Astrocyte (in vitro differentiated cells and primary cell): Measurements from ENCODE around the gene EFNB2. TPM values are rescaled to one million over a fixed set of nuclear protein-coding genes. Genes with fewer than 3 reads are reported as not detected.
A peak's percentile ranks its signal among the peaks of the same experiment; 100 is the strongest.

Source experiments
- DNase-seq: peaks from one replicate; pipeline ENCODE4 v3.0.0-alpha.2; 2010; ENCODE audit warnings: low read depth
- FAIRE-seq: peaks from 2 replicates; lab custom pipeline; 2011; peaks lifted over from hg19 to GRCh38; lab: Jason Lieb, UNC
- H2AFZ ChIP-seq: 2 replicates; pipeline ENCODE4 v1.6.0; 2012; ENCODE audit warnings: low read depth, low read length, inconsistent platforms
- H3K27ac ChIP-seq: 2 replicates; pipeline ENCODE4 v1.5.1; 2011; ENCODE audit warnings: low read depth, low read length, inconsistent platforms
- H3K27me3 ChIP-seq: 2 replicates; pipeline ENCODE4 v1.6.0; 2011; ENCODE audit warnings: low read length, inconsistent platforms; ENCODE audit not compliant: insufficient read depth
- H3K36me3 ChIP-seq: 2 replicates; pipeline ENCODE4 v1.5.1; 2011; ENCODE audit warnings: low read length, inconsistent platforms; ENCODE audit not compliant: insufficient read depth
- H3K4me1 ChIP-seq: 2 replicates; pipeline ENCODE4 v1.5.1; 2011; ENCODE audit warnings: low read length, inconsistent platforms; ENCODE audit not compliant: insufficient read depth
- H3K4me2 ChIP-seq: 2 replicates; pipeline ENCODE4 v1.6.0; 2012; ENCODE audit warnings: low read length, inconsistent platforms
- H3K4me3 ChIP-seq: 2 replicates; pipeline ENCODE4 v1.5.1; 2011; ENCODE audit warnings: low read depth, mild to moderate bottlenecking, low read length, inconsistent platforms; ENCODE audit not compliant: insufficient read depth
- H3K79me2 ChIP-seq: 2 replicates; pipeline ENCODE4 v1.6.0; 2012; ENCODE audit warnings: mild to moderate bottlenecking, low read length, inconsistent platforms; ENCODE audit not compliant: insufficient read depth
- H3K9ac ChIP-seq: 2 replicates; pipeline ENCODE4 v1.6.0; 2012; ENCODE audit warnings: mild to moderate bottlenecking, low read length, inconsistent platforms
- H3K9me3 ChIP-seq: 2 replicates; pipeline ENCODE4 v1.5.1; 2012; ENCODE audit warnings: low read depth, mild to moderate bottlenecking, low read length, inconsistent platforms; ENCODE audit not compliant: insufficient read depth
- H4K20me1 ChIP-seq: 2 replicates; pipeline ENCODE4 v1.6.0; 2012; ENCODE audit warnings: low read length, inconsistent platforms; ENCODE audit not compliant: insufficient read depth
- H3K27ac Mint-ChIP-seq: one replicate; pipeline ENCODE4 v1.8.0; 2021; ENCODE audit warnings: mild to moderate bottlenecking, mixed read lengths; ENCODE audit not compliant: unreplicated experiment
- H3K27me3 Mint-ChIP-seq: one replicate; pipeline ENCODE4 v1.8.0; 2021; ENCODE audit warnings: low read depth, mixed read lengths; ENCODE audit not compliant: unreplicated experiment
- H3K36me3 Mint-ChIP-seq: one replicate; pipeline ENCODE4 v1.8.0; 2021; ENCODE audit warnings: low read depth, mixed read lengths; ENCODE audit not compliant: unreplicated experiment
- H3K4me1 Mint-ChIP-seq: one replicate; pipeline ENCODE4 v1.8.0; 2021; ENCODE audit warnings: low read depth, mixed read lengths; ENCODE audit not compliant: unreplicated experiment
- H3K4me3 Mint-ChIP-seq: one replicate; pipeline ENCODE4 v1.8.0; 2021; ENCODE audit warnings: mild to moderate bottlenecking, moderate library complexity, mixed read lengths; ENCODE audit not compliant: unreplicated experiment
- H3K9me3 Mint-ChIP-seq: one replicate; pipeline ENCODE4 v1.8.0; 2021; ENCODE audit warnings: mild to moderate bottlenecking, mixed read lengths; ENCODE audit not compliant: unreplicated experiment
- EZH2 ChIP-seq: IDR thresholded peaks from 2 replicates; pipeline ENCODE4 v1.6.1; 2012; ENCODE audit warnings: mild to moderate bottlenecking, low read length, inconsistent platforms; ENCODE audit not compliant: insufficient read depth
- total RNA-seq: library from RNA; stranded (reverse); gene quantifications from 2 replicates; pipeline ENCODE4 v1.2.1, GENCODE V29; 2021
- TF ChIP-seq, protein P1 (sequence below): IDR thresholded peaks from 2 replicates; pipeline ENCODE4 v1.5.1; 2011; ENCODE audit warnings: low read depth, mild to moderate bottlenecking, inconsistent platforms, low read length, moderate library complexity; ENCODE audit not compliant: insufficient read depth

Gene EFNB2
- total RNA-seq, 1 donor from 2014 or later, result 93.2 TPM

DNA sequence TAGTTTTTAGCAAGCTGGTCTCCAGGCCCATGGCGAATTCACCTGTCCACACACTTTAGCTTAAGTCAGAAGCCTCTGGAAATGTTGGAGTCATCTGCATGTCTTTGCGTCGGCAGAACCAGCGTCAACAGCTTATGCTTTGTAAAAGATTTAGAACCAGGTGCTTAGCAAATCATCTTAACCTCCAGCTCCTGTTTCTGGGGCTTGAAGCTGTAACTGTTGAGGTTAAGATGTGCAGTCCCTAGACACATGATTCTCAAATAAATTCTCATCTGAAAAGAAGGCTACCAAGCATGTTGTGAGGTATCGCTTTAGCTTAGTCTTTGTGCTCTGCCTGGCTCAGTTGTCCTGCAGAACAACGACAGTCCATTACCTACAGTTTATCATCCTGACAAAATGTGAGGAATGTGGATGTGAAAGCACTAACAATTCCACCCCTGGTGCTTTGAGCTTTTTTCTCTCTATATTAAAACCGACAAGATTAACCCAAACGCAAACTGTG lies 4.4 kb downstream of the EFNB2 start:
- DNase-seq (no peak), FAIRE-seq (peak; percentile 83)
- H3K4me1 Mint-ChIP-seq, result peaks cover 40% of the 10 kb centered on the region
- H3K4me3 Mint-ChIP-seq, result peak overlapping the region; percentile 96
- Histone ChIP-seq H3K27ac (peak overlapping the region; percentile 87), H3K4me2 (peak overlapping the region; percentile 93), H3K4me3 (peak overlapping the region; percentile 96), H3K27me3 (no peaks in the 10 kb centered on the region), H3K4me1 (peaks cover 30% of the 10 kb centered on the region), H3K79me2 (peaks cover 94% of the 10 kb centered on the region), H3K9me3 (no peaks in the 10 kb centered on the region), H4K20me1 (peaks cover 69% of the 10 kb centered on the region), H3K9ac (peak overlapping the region; percentile 96), H3K36me3 (no peaks in the 10 kb centered on the region), H2AFZ (no peak overlapping the region)
- no peaks in the 10 kb centered on the region for H3K27me3 Mint-ChIP-seq
- no peaks in the 10 kb centered on the region for H3K36me3 Mint-ChIP-seq
- peak overlapping the region; percentile 73 for H3K27ac Mint-ChIP-seq
- no peaks in the 10 kb centered on the region for H3K9me3 Mint-ChIP-seq
- TF ChIP-seq EZH2, result no peak
- TF ChIP-seq, protein P1, sequence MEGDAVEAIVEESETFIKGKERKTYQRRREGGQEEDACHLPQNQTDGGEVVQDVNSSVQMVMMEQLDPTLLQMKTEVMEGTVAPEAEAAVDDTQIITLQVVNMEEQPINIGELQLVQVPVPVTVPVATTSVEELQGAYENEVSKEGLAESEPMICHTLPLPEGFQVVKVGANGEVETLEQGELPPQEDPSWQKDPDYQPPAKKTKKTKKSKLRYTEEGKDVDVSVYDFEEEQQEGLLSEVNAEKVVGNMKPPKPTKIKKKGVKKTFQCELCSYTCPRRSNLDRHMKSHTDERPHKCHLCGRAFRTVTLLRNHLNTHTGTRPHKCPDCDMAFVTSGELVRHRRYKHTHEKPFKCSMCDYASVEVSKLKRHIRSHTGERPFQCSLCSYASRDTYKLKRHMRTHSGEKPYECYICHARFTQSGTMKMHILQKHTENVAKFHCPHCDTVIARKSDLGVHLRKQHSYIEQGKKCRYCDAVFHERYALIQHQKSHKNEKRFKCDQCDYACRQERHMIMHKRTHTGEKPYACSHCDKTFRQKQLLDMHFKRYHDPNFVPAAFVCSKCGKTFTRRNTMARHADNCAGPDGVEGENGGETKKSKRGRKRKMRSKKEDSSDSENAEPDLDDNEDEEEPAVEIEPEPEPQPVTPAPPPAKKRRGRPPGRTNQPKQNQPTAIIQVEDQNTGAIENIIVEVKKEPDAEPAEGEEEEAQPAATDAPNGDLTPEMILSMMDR, result no peak

DNA sequence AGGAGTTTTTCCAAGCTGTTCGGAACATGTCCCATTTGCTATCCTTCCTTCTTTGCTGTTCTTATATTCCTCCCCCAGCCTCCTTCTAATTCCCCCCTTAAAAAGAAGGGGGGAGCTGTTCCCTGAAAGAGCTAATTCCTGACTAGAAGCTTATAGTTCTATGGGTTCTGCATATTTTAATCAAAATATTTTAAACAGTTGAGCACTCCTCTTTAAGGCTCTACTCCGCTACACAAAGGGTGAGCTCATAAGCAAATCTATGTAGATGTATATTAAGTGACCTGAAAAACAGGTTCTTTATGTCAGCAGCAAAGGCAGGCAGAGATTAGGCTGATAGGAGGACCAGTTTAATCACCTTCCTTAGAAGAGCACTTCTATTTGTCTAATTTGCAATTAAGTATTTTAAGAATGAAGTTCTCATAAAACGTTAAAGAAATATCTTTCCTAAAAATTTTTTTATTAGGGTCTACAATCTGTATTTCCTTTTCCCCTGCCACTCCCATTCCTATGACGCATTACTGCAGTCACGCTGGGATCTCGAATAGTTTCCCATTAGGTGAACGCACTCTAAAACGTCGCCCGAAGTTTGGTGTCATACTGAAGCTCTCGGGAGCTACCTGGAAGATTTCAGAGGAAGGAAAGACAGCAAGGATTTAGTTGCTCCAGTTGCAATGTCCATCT lies 5.2 kb downstream of the EFNB2 start:
- DNase-seq (no peak), FAIRE-seq (no peak)
- H3K27ac Mint-ChIP-seq, result peak overlapping the region; percentile 34
- Histone ChIP-seq H3K27me3 (no peaks in the 10 kb centered on the region), H3K4me2 (peak overlapping the region; percentile 93), H3K9ac (peak overlapping the region; percentile 96), H3K79me2 (peaks cover 98% of the 10 kb centered on the region), H3K36me3 (no peaks in the 10 kb centered on the region), H4K20me1 (peaks cover 76% of the 10 kb centered on the region), H3K27ac (peak overlapping the region; percentile 87), H3K9me3 (no peaks in the 10 kb centered on the region), H3K4me1 (peaks cover 30% of the 10 kb centered on the region), H3K4me3 (peak overlapping the region; percentile 96), H2AFZ (no peak overlapping the region)
- no peaks in the 10 kb centered on the region for H3K27me3 Mint-ChIP-seq
- no peaks in the 10 kb centered on the region for H3K36me3 Mint-ChIP-seq
- TF ChIP-seq EZH2, result no peak
- TF ChIP-seq, protein P1, result no peak
- H3K9me3 Mint-ChIP-seq, result no peaks in the 10 kb centered on the region
- peak overlapping the region; percentile 96 for H3K4me3 Mint-ChIP-seq
- peaks cover 40% of the 10 kb centered on the region for H3K4me1 Mint-ChIP-seq
